H1 (cell line): ENCODE measurements around the gene NXN. TPM values are rescaled to one million over a fixed set of nuclear protein-coding genes. Genes with fewer than 3 reads are reported as not detected.

ENCODE experiments used
- CTCF ChIA-PET: fragments of 300-600 bp; sonication (Branson Sonifier 250); formaldehyde crosslinking; loops from one replicate; lab custom pipeline; 2021; ENCODE audit not compliant: partially characterized antibody; lab: Charles Lee
- POLR2A ChIA-PET: fragments of 300-600 bp; sonication (Branson Sonifier 250); formaldehyde crosslinking; loops from one replicate; lab custom pipeline; 2021; ENCODE audit warnings: inconsistent platforms; ENCODE audit not compliant: partially characterized antibody; lab: Charles Lee
- DNase-seq, 2 experiments: peaks; one replicate each; pipeline versions ENCODE4 v3.0.0 to v3.0.0-alpha.2; 2010 to 2022; ENCODE audit warnings: low spot score in 2 of 2, low read depth in 1 of 2, mixed read lengths in 1 of 2
- FAIRE-seq: peaks from 2 replicates; lab custom pipeline; 2011; peaks lifted over from hg19 to GRCh38; lab: Jason Lieb, UNC
- H2AFZ ChIP-seq: 2 replicates; pipeline ENCODE4 v1.8.1; 2012; ENCODE audit warnings: low read length, inconsistent platforms
- H2AK5ac ChIP-seq: 2 replicates; pipeline ENCODE4 v1.6.1; 2013; ENCODE audit warnings: low read depth, low read length
- H2BK120ac ChIP-seq: replicated peaks from 2 replicates; pipeline ENCODE3; 2013; ENCODE audit warnings: low read depth, low read length, inconsistent platforms
- H2BK12ac ChIP-seq: 2 replicates; pipeline ENCODE4 v1.6.1; 2013; ENCODE audit warnings: low read depth, low read length
- H2BK15ac ChIP-seq: 2 replicates; pipeline ENCODE4 v1.6.1; 2013; ENCODE audit warnings: low read length
- H2BK20ac ChIP-seq: 2 replicates; pipeline ENCODE4 v1.6.1; 2013; ENCODE audit warnings: low read length
- H2BK5ac ChIP-seq: 2 replicates; pipeline ENCODE4 v1.6.1; 2013; ENCODE audit warnings: low read depth, low read length
- H3K14ac ChIP-seq: 2 replicates; pipeline ENCODE4 v1.6.1; 2013; ENCODE audit warnings: inconsistent platforms; ENCODE audit not compliant: insufficient read length
- H3K18ac ChIP-seq: 2 replicates; pipeline ENCODE4 v1.6.1; 2013; ENCODE audit warnings: low read length; ENCODE audit errors: extremely low read depth
- H3K23ac ChIP-seq: 2 replicates; pipeline ENCODE4 v1.6.1; 2013; ENCODE audit warnings: inconsistent platforms; ENCODE audit not compliant: insufficient read length
- H3K23me2 ChIP-seq: 2 replicates; pipeline ENCODE4 v1.6.1; 2013; ENCODE audit warnings: low read depth, low read length
- H3K27ac ChIP-seq: 2 replicates; pipeline ENCODE4 v1.6.1; 2011; ENCODE audit warnings: low read depth, low read length, inconsistent platforms
- H3K27me3 ChIP-seq, 4 experiments: replicated peaks in 1 of 4; 1 replicate in 1 of 4; 2 replicates in 3 of 4; pipeline versions ENCODE4 v1.6.1 to v1.8.1; 2011 to 2013; ENCODE audit warnings: low read length in 3 of 4, mild to moderate bottlenecking in 3 of 4, inconsistent platforms in 2 of 4, mixed read lengths in 2 of 4, moderate library complexity in 1 of 4; ENCODE audit not compliant: control insufficient read depth in 3 of 4, insufficient read depth in 3 of 4; ENCODE audit errors: extremely low read depth in 1 of 4
- H3K36me3 ChIP-seq, 4 experiments: 2 replicates each; pipeline versions ENCODE4 v1.6.1 to v1.8.1; 2011 to 2013; ENCODE audit warnings: mild to moderate bottlenecking in 4 of 4, low read length in 3 of 4, moderate library complexity in 2 of 4, control low read depth in 1 of 4, inconsistent platforms in 1 of 4; ENCODE audit not compliant: insufficient read depth in 4 of 4, control insufficient read depth in 2 of 4
- H3K4ac ChIP-seq: replicated peaks from 2 replicates; pipeline ENCODE3; 2013; ENCODE audit warnings: low read length, low read depth, mixed read lengths, inconsistent platforms; ENCODE audit not compliant: insufficient read length
- H3K4me1 ChIP-seq, 4 experiments: replicated peaks in 1 of 4; 1 replicate in 1 of 4; 2 replicates in 3 of 4; pipeline versions ENCODE4 v1.6.1 to v1.8.1; 2011 to 2013; ENCODE audit warnings: low read length in 3 of 4, inconsistent platforms in 2 of 4, mixed read lengths in 1 of 4; ENCODE audit not compliant: insufficient read depth in 4 of 4, control insufficient read depth in 3 of 4
- H3K4me2 ChIP-seq, 2 experiments: 2 replicates each; pipeline versions ENCODE4 v1.6.1 to v1.8.1; 2011 to 2013; ENCODE audit warnings: low read depth in 2 of 2, low read length in 2 of 2, control low read depth in 1 of 2, inconsistent platforms in 1 of 2, mild to moderate bottlenecking in 1 of 2; ENCODE audit not compliant: insufficient read depth in 1 of 2
- H3K4me3 ChIP-seq, 4 experiments: fragments of 200-600, 300-600 bp in 1 of 4; sonication (generic), shearing (Covaris generic), sonication (Bioruptor Twin) in 1 of 4; 2 replicates each; pipeline versions ENCODE4 v1.5.1 to v1.8.1; 2011 to 2016; ENCODE audit warnings: low read length in 4 of 4, low read depth in 3 of 4, control low read depth in 2 of 4, inconsistent platforms in 2 of 4, mild to moderate bottlenecking in 2 of 4, mixed read lengths in 1 of 4, moderate library complexity in 1 of 4; ENCODE audit not compliant: insufficient read depth in 2 of 4; ENCODE audit errors: extremely low read depth in 1 of 4
- H3K56ac ChIP-seq: replicated peaks from 2 replicates; pipeline ENCODE3; 2013; ENCODE audit warnings: low read depth, mild to moderate bottlenecking, mixed read lengths, low read length, inconsistent platforms; ENCODE audit not compliant: insufficient read length
- H3K79me1 ChIP-seq: 2 replicates; pipeline ENCODE4 v1.6.1; 2013; ENCODE audit warnings: low read depth, low read length, control low read depth
- H3K79me2 ChIP-seq, 2 experiments: 2 replicates each; pipeline versions ENCODE4 v1.6.1 to v1.8.1; 2012 to 2013; ENCODE audit warnings: low read length in 2 of 2, mild to moderate bottlenecking in 2 of 2, inconsistent platforms in 1 of 2; ENCODE audit not compliant: insufficient read depth in 2 of 2, control insufficient read depth in 1 of 2
- H3K9ac ChIP-seq, 4 experiments: replicated peaks in 1 of 4; 1 replicate in 1 of 4; 2 replicates in 3 of 4; pipeline versions ENCODE4 v1.6.1 to v1.8.1; 2011 to 2013; ENCODE audit warnings: low read depth in 3 of 4, low read length in 3 of 4, control low read depth in 2 of 4, mild to moderate bottlenecking in 2 of 4, moderate library complexity in 2 of 4, inconsistent platforms in 1 of 4; ENCODE audit errors: extremely low read depth in 1 of 4
- H3K9me3 ChIP-seq, 2 experiments: 2 replicates each; pipeline versions ENCODE4 v1.6.1 to v1.8.1; 2012 to 2013; ENCODE audit warnings: mild to moderate bottlenecking in 2 of 2, moderate library complexity in 2 of 2, control low read depth in 1 of 2, inconsistent platforms in 1 of 2, low read depth in 1 of 2, low read length in 1 of 2, mixed read lengths in 1 of 2; ENCODE audit not compliant: insufficient read depth in 2 of 2
- H4K20me1 ChIP-seq, 2 experiments: replicated peaks in 1 of 2; 2 replicates each; pipeline versions ENCODE3 to v1.8.1; 2011 to 2013; ENCODE audit warnings: inconsistent platforms in 2 of 2, low read length in 2 of 2, mild to moderate bottlenecking in 1 of 2; ENCODE audit not compliant: insufficient read depth in 2 of 2, control insufficient read depth in 1 of 2
- H4K5ac ChIP-seq: 2 replicates; pipeline ENCODE4 v1.6.1; 2013; ENCODE audit warnings: low read length, low read depth, mixed read lengths, inconsistent platforms; ENCODE audit not compliant: insufficient read length
- H4K8ac ChIP-seq: 2 replicates; pipeline ENCODE4 v1.8.0; 2013; ENCODE audit warnings: mild to moderate bottlenecking, moderate library complexity, low read length, inconsistent platforms; ENCODE audit not compliant: insufficient read depth; ENCODE audit errors: extremely low read depth
- H4K91ac ChIP-seq: replicated peaks from 2 replicates; pipeline ENCODE3; 2013; ENCODE audit warnings: low read length, mixed read lengths, inconsistent platforms; ENCODE audit not compliant: insufficient read length
- BCL11A ChIP-seq, 2 experiments: IDR thresholded peaks; one replicate each; pipeline ENCODE4 v1.6.1; 2011; ENCODE audit warnings: low read depth in 2 of 2, low read length in 2 of 2, mild to moderate bottlenecking in 2 of 2
- CBX5 ChIP-seq: fragments of 300-800, 300-1000 bp; sonication (generic); IDR thresholded peaks from 2 replicates; pipeline ENCODE4 v1.7.1; 2016; ENCODE audit warnings: antibody characterized with exemption, low read length, low read depth
- FOSL1 ChIP-seq: IDR thresholded peaks from 2 replicates; pipeline ENCODE4 v1.6.1; 2011; ENCODE audit warnings: mild to moderate bottlenecking, low read depth, low read length, moderate library complexity; ENCODE audit not compliant: insufficient read depth
- JUN ChIP-seq: IDR thresholded peaks from 2 replicates; pipeline ENCODE4 v1.6.1; 2011; ENCODE audit warnings: low read depth, mild to moderate bottlenecking, improper control_type of control experiment, low read length
- KDM4A ChIP-seq: IDR thresholded peaks from one replicate; pipeline ENCODE4 v1.7.1; 2012; ENCODE audit warnings: low read depth, mild to moderate bottlenecking, moderate library complexity, low read length, inconsistent platforms; ENCODE audit not compliant: severe bottlenecking
- PHF8 ChIP-seq: fragments of 200-600 bp; sonication (generic); conservative IDR thresholded peaks from 2 replicates; pipeline ENCODE4 v1.7.1; 2012; ENCODE audit warnings: low read depth, mild to moderate bottlenecking, inconsistent platforms, low read length, moderate library complexity
- RBBP5 ChIP-seq: IDR thresholded peaks from 2 replicates; pipeline ENCODE4 v1.7.1; 2012; ENCODE audit warnings: low read depth, mild to moderate bottlenecking, inconsistent platforms, low read length, moderate library complexity, borderline replicate concordance
- TAF1 ChIP-seq: IDR thresholded peaks from 2 replicates; pipeline ENCODE4 v1.6.1; 2011; ENCODE audit warnings: mild to moderate bottlenecking, low read depth, low read length
- TBP ChIP-seq: IDR thresholded peaks from 2 replicates; pipeline ENCODE4 v1.6.1; 2011; ENCODE audit warnings: low read depth, low read length, improper control_type of control experiment
- WGBS, 2 experiments: shearing (Covaris generic) in 1 of 2; methylation state at CpG; one replicate each; pipeline versions ENCODE4 v1.1.6 to v1.1.7; 2013 to 2015; ENCODE audit warnings: low lambda C conversion rate in 2 of 2, mixed read lengths in 2 of 2, inconsistent platforms in 1 of 2, low coverage in 1 of 2, missing lambda C conversion rate in 1 of 2; ENCODE audit not compliant: insufficient replicate concordance in 2 of 2, insufficient coverage in 1 of 2, insufficient read length in 1 of 2; ENCODE audit errors: extremely low coverage in 1 of 2, missing lambda C conversion rate in 1 of 2; 5-methylcytosine and 5-hydroxymethylcytosine counted together
- polyA plus RNA-seq, 7 experiments: library from polyadenylated mRNA; depleted of rRNA in 3 of 7; stranded (reverse) in 5 of 7; unstranded in 2 of 7; fragments of >200 nt in 5 of 7; fragments of 200-250 nt in 2 of 7; gene quantifications; 1 replicate in 5 of 7; 2 replicates in 1 of 7; 4 replicates in 1 of 7; pipeline versions ENCODE4 v1.2.1 to v1.2.3, GENCODE V29; 2011 to 2013; ENCODE audit warnings: missing spikeins in 2 of 7, mixed read lengths in 2 of 7
- total RNA-seq: library from RNA; stranded (reverse); fragmentation: NEBNext Ultra II Directional; extraction: Animal tissue kit (Norgen Biotek cat#: 25700); gene quantifications from 2 replicates; pipeline ENCODE4 v1.2.1, GENCODE V29; 2021
- TF ChIP-seq, protein P1 (sequence below): IDR thresholded peaks from 2 replicates; pipeline ENCODE4 v1.6.1; 2011; ENCODE audit warnings: low read length, improper control_type of control experiment

Gene NXN
- total and polyA plus RNA-seq, 2 of the 8 experiments (the other 6 are each of a cell fraction or from before 2014, with no cell fraction given), result 94.1 to 107 TPM

GRCh38 chr17:927611-928461 is 51.7 kb downstream of the NXN start:
- Histone ChIP-seq H3K79me2 (peaks cover 2 to 68% of the 10 kb centered on the region in 2 experiments), H4K20me1 (peaks cover 0 to 5% of the 10 kb centered on the region in 2 experiments), H3K23me2 (no peaks in the 10 kb centered on the region), H3K23ac (no peak overlapping the region), H2BK15ac (no peak overlapping the region), H2BK20ac (no peak overlapping the region), H3K9ac (no peak overlapping the region), H4K5ac (no peak overlapping the region), H3K4ac (no peak overlapping the region), H3K18ac (no peak overlapping the region), H3K4me3 (0 out of 8 replicates have a peak overlapping the region, but pooled peaks of 1 of the 4 experiments have one; percentile 1), H3K27me3 (no peaks in the 10 kb centered on the region), H3K9me3 (no peaks in the 10 kb centered on the region), H3K14ac (no peak overlapping the region), H2AK5ac (no peak overlapping the region), H3K56ac (no peak overlapping the region), H4K91ac (no peak overlapping the region), H3K4me2 (peak overlapping the region; percentile 3 to 35; a peak in 1 of 4 replicates), H2BK12ac (no peak overlapping the region), H3K36me3 (no peaks in the 10 kb centered on the region; a peak in 1 of 8 replicates), H2BK120ac (no peak overlapping the region), H2AFZ (no peak overlapping the region), H3K4me1 (peaks cover 10 to 22% (median 17%) of the 10 kb centered on the region in 4 experiments), H3K27ac (peak overlapping the region; percentile 25; the same call in 1 of the 2 replicates), H4K8ac (no peak overlapping the region), H2BK5ac (peak overlapping the region; percentile 2; the same call in 1 of the 2 replicates), H3K79me1 (peaks cover 8% of the 10 kb centered on the region)
- FAIRE-seq (no peak), DNase-seq (no peak)
- ChIA-PET POLR2A (interaction anchor here (1.1 to 3.4 kb wide), 5 partner anchors 8 to 28 kb away, joined by 3 to 10 read pairs (median 5); no protein-coding TSS in a partner anchor), CTCF (interaction anchor here (0.6 to 3.7 kb wide), 8 partner anchors 12 to 156 kb away, joined by 3 to 22 read pairs (median 4); no protein-coding TSS in a partner anchor)
- WGBS, 2 experiments, result 68% methylated on average over 17 of the region's 17 CpGs; no CpG with 5 or more reads in 1 of the 2 experiments
- no peak for TF ChIP-seq KDM4A
- TF ChIP-seq RBBP5, result no peak
- no peak for TF ChIP-seq JUN
- no peak for TF ChIP-seq BCL11A (IDR thresholded peaks at IDR 0.05; ENCODE audit: low read depth in 2 of 2, low read length in 2 of 2)
- no peak for TF ChIP-seq TAF1
- TF ChIP-seq FOSL1, result no peak
- no peak for TF ChIP-seq TBP
- TF ChIP-seq CBX5, result no peak
- TF ChIP-seq, protein P1, sequence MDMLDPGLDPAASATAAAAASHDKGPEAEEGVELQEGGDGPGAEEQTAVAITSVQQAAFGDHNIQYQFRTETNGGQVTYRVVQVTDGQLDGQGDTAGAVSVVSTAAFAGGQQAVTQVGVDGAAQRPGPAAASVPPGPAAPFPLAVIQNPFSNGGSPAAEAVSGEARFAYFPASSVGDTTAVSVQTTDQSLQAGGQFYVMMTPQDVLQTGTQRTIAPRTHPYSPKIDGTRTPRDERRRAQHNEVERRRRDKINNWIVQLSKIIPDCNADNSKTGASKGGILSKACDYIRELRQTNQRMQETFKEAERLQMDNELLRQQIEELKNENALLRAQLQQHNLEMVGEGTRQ, result no peak
- TF ChIP-seq PHF8, result no peak
